Measurements from ENCODE around the gene CCDC180.
"Not testable (repeated sequence)": the region's sequence is repeated elsewhere in the genome, so short reads cannot be mapped to it uniquely, and the experiment has no call there.

CCDC180 gene

DNA sequence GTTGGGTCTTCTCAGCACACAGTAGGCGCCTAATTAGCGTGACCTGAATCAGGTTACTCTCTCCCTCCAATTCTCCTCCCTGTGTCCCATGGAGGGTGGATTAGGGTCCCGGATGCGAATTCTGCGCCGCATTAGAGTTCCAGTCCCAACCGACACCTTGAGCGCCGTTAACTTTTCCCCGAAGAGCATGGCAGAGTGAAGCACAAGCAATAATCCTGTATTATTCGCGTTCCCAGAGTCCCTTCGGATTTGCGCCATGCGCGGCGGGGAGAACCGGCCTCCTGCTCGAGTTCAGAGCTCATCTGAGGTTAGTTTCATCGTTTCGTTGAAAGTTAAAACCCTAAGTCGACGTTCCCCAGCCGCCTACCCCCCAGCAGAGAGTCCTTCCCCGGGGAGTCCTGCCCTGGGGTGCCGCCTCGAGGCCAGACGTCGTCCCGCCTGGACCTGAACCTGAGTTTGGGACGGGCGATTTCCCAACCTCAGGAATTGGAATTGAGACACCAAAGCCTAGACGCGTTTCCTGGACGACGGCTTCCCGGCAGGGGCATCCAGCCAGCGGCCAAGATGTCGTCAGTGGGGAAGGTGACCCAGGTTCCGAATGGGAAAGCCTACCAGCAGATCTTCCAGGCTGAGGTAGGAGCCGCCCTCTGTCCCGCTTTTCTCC, at the start of gene CCDC180:
CCDC180 (plus strand) TSS at position 160 of the 664 bp plus-strand sequence; CDS start at position 565, 405 bp downstream.
- H3K27ac ChIP-seq (ENCODE audit: low read depth, low read length) = no peak within 1 kb of the TSS

DNA sequence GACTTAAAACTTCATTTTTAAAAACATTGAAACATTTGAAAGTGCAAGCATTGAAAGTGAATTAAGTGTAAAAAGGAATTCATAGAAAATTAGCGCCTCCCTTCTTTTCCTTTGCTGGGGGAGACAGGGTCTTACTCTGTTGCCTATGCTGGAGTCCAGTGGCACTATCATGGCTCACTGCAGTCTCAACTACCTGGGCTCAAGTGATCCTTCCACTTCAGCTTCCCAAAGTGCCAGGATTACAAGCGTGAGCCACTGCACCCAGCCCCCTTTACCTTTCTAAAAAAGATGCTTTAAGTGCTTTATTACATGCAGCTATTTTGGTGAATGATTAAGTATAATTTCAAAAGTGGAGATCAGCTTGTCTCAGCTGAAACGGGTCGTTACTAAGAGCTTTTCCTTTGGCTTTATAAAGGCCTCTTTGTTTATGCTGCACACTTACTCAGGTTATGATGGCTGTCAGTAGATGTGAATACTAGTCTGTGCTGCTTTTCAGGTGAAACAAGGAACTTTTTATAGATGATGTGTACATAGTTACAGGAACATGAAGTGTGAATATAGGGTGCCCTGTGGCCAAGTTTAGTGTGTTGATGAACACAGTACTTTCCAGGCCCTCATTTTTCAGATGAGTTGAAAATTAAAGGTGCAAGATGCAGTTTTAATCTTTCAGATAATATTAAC, 47.5 kb upstream of the CCDC180 start:
- H3K4me3 ChIP-seq (ENCODE audit: low read depth in 1 of 5, low read length in 5 of 5); H3K9me3 ChIP-seq (ENCODE audit: control insufficient read depth in 5 of 5, low read length in 5 of 5); H3K27me3 ChIP-seq (ENCODE audit: control insufficient read depth in 5 of 5, insufficient read depth in 4 of 5, low read length in 5 of 5); H3K27ac ChIP-seq (ENCODE audit: low read depth, low read length); H3K4me1 ChIP-seq (ENCODE audit: control insufficient read depth in 5 of 5, insufficient read depth in 5 of 5, low read length in 5 of 5); H3K36me3 ChIP-seq (ENCODE audit: control insufficient read depth in 5 of 5, insufficient read depth in 5 of 5, low read length in 5 of 5); H3K9ac ChIP-seq (ENCODE audit: low read length in 5 of 5): not testable (repeated sequence)

More for the DNA sequence above, at the start of gene CCDC180:
- peaks cover 0 to 31% (median 22%) of the 10 kb centered on the region in 5 donors for H3K36me3 ChIP-seq (ENCODE audit: control insufficient read depth in 5 of 5, insufficient read depth in 5 of 5, low read length in 5 of 5)
- peak within 1 kb of the TSS in 2 of 5 donors; percentile 50 to 56 for H3K9ac ChIP-seq (ENCODE audit: low read length in 5 of 5)
- no peaks in the 10 kb centered on the region for H3K27me3 ChIP-seq (ENCODE audit: control insufficient read depth in 5 of 5, insufficient read depth in 4 of 5, low read length in 5 of 5)
- H3K9me3 ChIP-seq (ENCODE audit: control insufficient read depth in 5 of 5, low read length in 5 of 5) = peaks cover 0 to 3% (median 0%) of the 10 kb centered on the region in 5 donors
- peak within 1 kb of the TSS; percentile 19 to 66 (median 53) for H3K4me3 ChIP-seq (ENCODE audit: low read depth in 1 of 5, low read length in 5 of 5)
- H3K4me1 ChIP-seq (ENCODE audit: control insufficient read depth in 5 of 5, insufficient read depth in 5 of 5, low read length in 5 of 5) = peaks cover 0 to 16% (median 12%) of the 10 kb centered on the region in 5 donors

DNA sequence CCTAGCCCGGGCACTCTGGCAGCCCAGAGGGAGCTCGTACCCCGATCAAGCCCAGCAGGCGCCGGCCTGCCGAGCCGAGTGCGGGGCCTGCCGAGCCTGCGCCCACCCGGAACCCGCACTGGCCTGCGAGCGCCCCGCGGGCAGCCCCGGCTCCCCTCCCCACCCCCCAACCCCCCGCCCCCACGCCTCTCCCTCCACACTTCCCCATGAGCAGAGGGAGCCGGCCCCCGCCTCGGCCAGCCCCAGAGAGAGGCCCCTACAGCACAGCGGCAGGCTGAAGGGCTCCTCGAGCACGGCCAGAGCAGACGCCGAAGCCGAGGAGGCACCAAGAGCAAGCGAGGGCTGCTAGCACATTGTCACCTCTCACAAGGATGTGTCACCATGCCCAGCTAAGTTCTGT, 36.2 kb upstream of the CCDC180 start:
- H3K4me3 ChIP-seq (ENCODE audit: low read depth in 1 of 5, low read length in 5 of 5) = no peak overlapping the region
- H3K9ac ChIP-seq (ENCODE audit: low read length in 5 of 5) = no peak overlapping the region
- no peak overlapping the region for H3K27ac ChIP-seq (ENCODE audit: low read depth, low read length)
- H3K9me3 ChIP-seq (ENCODE audit: control insufficient read depth in 5 of 5, low read length in 5 of 5) = no peaks in the 10 kb centered on the region
- H3K36me3 ChIP-seq (ENCODE audit: control insufficient read depth in 5 of 5, insufficient read depth in 5 of 5, low read length in 5 of 5) = no peaks in the 10 kb centered on the region
- H3K27me3 ChIP-seq (ENCODE audit: control insufficient read depth in 5 of 5, insufficient read depth in 4 of 5, low read length in 5 of 5) = no peaks in the 10 kb centered on the region
- H3K4me1 ChIP-seq (ENCODE audit: control insufficient read depth in 5 of 5, insufficient read depth in 5 of 5, low read length in 5 of 5) = no peaks in the 10 kb centered on the region

DNA sequence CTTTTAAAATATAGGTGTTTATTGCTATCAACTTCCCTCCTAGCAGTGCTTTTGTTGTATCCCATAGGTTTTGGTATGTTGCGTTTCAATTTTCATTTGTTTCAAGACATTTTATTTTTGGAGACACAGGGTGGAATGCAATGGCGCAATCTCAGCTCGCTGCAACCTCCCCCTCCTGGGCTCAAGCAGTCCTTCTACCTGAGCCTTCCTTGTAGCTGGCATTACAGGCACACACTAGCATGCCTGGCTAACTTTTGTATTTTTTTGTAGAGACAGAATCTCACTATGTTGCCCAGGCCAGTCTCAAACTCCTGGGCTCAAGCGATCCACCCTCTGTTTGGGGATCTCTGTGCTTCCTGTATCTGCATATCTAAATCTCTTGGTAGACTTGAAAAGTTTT, 35.4 kb upstream of the CCDC180 start:
- Histone ChIP-seq H3K4me1 (ENCODE audit: control insufficient read depth in 5 of 5, insufficient read depth in 5 of 5, low read length in 5 of 5) (no peaks in the 10 kb centered on the region), H3K27ac (ENCODE audit: low read depth, low read length) (no peak overlapping the region), H3K9ac (ENCODE audit: low read length in 5 of 5) (no peak overlapping the region), H3K9me3 (ENCODE audit: control insufficient read depth in 5 of 5, low read length in 5 of 5) (no peaks in the 10 kb centered on the region), H3K4me3 (ENCODE audit: low read depth in 1 of 5, low read length in 5 of 5) (no peak overlapping the region), H3K27me3 (ENCODE audit: control insufficient read depth in 5 of 5, insufficient read depth in 4 of 5, low read length in 5 of 5) (no peaks in the 10 kb centered on the region), H3K36me3 (ENCODE audit: control insufficient read depth in 5 of 5, insufficient read depth in 5 of 5, low read length in 5 of 5) (peaks cover 0 to 4% (median 0%) of the 10 kb centered on the region in 5 donors)

DNA sequence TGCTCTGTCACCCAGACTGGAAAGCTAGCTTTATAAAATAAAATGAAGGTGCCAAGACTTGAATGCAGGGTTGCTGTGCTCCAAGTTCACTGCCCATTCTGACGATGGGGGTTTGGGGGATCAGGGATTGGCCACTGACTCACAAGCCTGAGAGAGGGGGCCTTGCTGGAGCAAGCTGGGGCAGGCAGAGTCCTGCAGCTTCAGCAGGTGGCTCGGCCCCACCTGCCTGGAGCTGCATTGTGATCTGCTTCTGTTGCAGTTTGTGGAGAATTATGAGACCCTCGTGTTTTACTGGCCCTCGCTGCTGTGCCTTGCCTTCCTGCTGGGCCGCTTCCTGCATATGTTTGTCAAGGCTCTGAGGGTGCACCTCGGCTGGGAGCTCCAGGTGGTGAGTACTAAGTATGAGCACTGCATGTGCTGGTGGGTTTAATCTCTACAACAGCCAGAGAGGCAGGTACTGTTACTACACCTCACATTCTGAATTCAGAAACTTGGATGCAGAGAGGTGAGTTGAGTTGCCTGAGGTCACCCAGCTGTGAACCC, 31.1 kb upstream of the CCDC180 start:
- Histone ChIP-seq H3K4me1 (ENCODE audit: control insufficient read depth in 5 of 5, insufficient read depth in 5 of 5, low read length in 5 of 5) (no peaks in the 10 kb centered on the region), H3K9me3 (ENCODE audit: control insufficient read depth in 5 of 5, low read length in 5 of 5) (no peaks in the 10 kb centered on the region), H3K9ac (ENCODE audit: low read length in 5 of 5) (no peak overlapping the region), H3K27ac (ENCODE audit: low read depth, low read length) (no peak overlapping the region), H3K36me3 (ENCODE audit: control insufficient read depth in 5 of 5, insufficient read depth in 5 of 5, low read length in 5 of 5) (peaks cover 20 to 42% (median 35%) of the 10 kb centered on the region in 5 donors), H3K4me3 (ENCODE audit: low read depth in 1 of 5, low read length in 5 of 5) (no peak overlapping the region), H3K27me3 (ENCODE audit: control insufficient read depth in 5 of 5, insufficient read depth in 4 of 5, low read length in 5 of 5) (no peaks in the 10 kb centered on the region)

DNA sequence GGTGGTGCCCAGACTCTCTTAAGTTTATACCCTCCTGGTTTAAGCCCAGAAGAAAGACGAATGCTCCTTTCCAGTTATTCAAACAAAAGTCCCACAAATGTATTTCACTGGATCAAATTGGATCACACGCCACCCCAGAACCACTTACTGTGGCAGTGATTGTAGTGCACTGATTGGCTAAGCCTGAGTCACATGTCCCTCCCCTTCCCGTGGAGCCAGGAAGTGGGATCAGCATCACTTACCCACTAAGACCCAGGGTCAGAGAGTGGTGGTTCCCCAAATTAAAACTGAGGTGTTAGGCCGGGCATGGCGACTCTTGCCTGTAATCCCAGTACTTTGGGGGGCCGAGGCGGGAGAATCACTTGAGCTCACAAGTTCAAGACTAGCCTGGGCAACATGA, 29.5 kb upstream of the CCDC180 start:
- Histone ChIP-seq H3K9ac (ENCODE audit: low read length in 5 of 5) (no peak overlapping the region), H3K4me3 (ENCODE audit: low read depth in 1 of 5, low read length in 5 of 5) (no peak overlapping the region), H3K36me3 (ENCODE audit: control insufficient read depth in 5 of 5, insufficient read depth in 5 of 5, low read length in 5 of 5) (peaks cover 30 to 57% (median 41%) of the 10 kb centered on the region in 5 donors), H3K4me1 (ENCODE audit: control insufficient read depth in 5 of 5, insufficient read depth in 5 of 5, low read length in 5 of 5) (no peaks in the 10 kb centered on the region), H3K27me3 (ENCODE audit: control insufficient read depth in 5 of 5, insufficient read depth in 4 of 5, low read length in 5 of 5) (no peaks in the 10 kb centered on the region), H3K27ac (ENCODE audit: low read depth, low read length) (no peak overlapping the region), H3K9me3 (ENCODE audit: control insufficient read depth in 5 of 5, low read length in 5 of 5) (no peaks in the 10 kb centered on the region)

DNA sequence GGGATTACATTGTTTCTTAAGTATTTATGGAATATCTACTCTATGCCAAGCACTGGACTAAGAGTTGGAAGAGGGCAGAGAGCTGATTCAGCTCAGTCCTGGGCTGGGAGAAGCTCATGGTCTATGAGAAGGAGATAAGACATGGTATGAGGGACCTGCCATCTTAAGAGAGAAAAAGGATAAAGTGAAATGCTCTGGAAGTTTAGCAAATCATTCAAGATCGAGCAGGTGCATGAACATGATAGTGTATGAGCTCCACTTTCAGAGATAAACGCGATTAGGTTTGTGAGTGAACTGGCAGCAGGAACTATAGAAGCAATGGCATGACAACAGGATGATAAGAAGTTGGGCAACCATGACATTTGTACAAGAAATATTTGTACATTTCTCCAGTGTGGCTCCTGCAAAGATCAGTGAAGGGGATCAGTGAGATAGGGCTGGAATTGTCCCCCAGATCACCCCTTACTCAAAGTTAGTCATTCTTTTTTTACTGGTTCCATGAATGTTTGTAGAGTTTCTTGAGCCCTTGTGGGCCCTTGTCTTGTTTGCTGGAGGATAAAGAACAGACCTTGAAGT, 26.6 kb upstream of the CCDC180 start:
- H3K27me3 ChIP-seq (ENCODE audit: control insufficient read depth in 5 of 5, insufficient read depth in 4 of 5, low read length in 5 of 5) = no peaks in the 10 kb centered on the region
- H3K4me1 ChIP-seq (ENCODE audit: control insufficient read depth in 5 of 5, insufficient read depth in 5 of 5, low read length in 5 of 5) = no peaks in the 10 kb centered on the region
- no peak overlapping the region for H3K4me3 ChIP-seq (ENCODE audit: low read depth in 1 of 5, low read length in 5 of 5)
- H3K27ac ChIP-seq (ENCODE audit: low read depth, low read length) = no peak overlapping the region
- no peak overlapping the region for H3K9ac ChIP-seq (ENCODE audit: low read length in 5 of 5)
- H3K36me3 ChIP-seq (ENCODE audit: control insufficient read depth in 5 of 5, insufficient read depth in 5 of 5, low read length in 5 of 5) = peaks cover 47 to 67% (median 56%) of the 10 kb centered on the region in 5 donors
- H3K9me3 ChIP-seq (ENCODE audit: control insufficient read depth in 5 of 5, low read length in 5 of 5) = peaks cover 0 to 4% (median 0%) of the 10 kb centered on the region in 5 donors

DNA sequence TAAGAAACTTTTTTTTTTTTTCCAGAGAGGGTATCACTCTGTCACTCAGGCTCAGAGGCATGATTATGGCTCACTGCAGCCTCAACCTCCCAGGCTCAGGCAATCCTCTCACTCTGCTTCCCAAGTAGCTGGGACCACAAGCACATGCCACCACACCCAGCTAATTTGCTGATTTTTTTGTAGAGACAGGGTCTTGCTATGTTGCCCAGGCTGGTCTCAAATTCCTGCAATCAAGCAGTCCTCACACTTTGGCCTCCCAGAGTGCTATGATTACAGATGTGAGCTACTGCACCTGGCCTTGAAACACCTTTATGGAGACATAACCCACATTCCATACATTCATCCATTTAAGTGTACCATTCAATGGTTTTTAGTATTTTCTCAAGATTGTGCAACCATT, 23.7 kb upstream of the CCDC180 start:
- H3K27me3 ChIP-seq (ENCODE audit: control insufficient read depth in 5 of 5, insufficient read depth in 4 of 5, low read length in 5 of 5) = no peaks in the 10 kb centered on the region
- H3K36me3 ChIP-seq (ENCODE audit: control insufficient read depth in 5 of 5, insufficient read depth in 5 of 5, low read length in 5 of 5) = peaks cover 41 to 67% (median 64%) of the 10 kb centered on the region in 5 donors
- no peak overlapping the region for H3K4me3 ChIP-seq (ENCODE audit: low read depth in 1 of 5, low read length in 5 of 5)
- H3K4me1 ChIP-seq (ENCODE audit: control insufficient read depth in 5 of 5, insufficient read depth in 5 of 5, low read length in 5 of 5) = no peaks in the 10 kb centered on the region
- no peak overlapping the region for H3K9ac ChIP-seq (ENCODE audit: low read length in 5 of 5)
- no peak overlapping the region for H3K27ac ChIP-seq (ENCODE audit: low read depth, low read length)
- H3K9me3 ChIP-seq (ENCODE audit: control insufficient read depth in 5 of 5, low read length in 5 of 5) = peaks cover 0 to 5% (median 2%) of the 10 kb centered on the region in 5 donors

DNA sequence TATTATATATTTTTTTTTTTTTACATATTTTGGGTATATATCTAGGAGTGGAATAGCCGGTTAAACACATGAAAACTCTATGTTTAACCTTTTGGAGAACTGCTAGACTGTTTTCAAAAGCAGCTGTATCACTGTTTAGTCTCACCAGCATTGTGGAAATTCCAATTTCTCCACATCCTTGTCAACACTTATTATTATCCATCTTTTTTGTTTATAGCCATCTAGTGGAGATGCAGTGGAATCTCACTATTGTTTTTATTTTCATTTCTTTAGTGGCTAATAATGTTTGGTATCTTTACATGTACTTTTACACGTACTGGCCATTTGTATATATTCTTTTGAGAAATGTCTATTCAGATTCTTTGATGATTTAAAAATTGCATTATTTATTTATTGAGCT, 22.7 kb upstream of the CCDC180 start:
- H3K9me3 ChIP-seq (ENCODE audit: control insufficient read depth in 5 of 5, low read length in 5 of 5) = peaks cover 0 to 5% (median 2%) of the 10 kb centered on the region in 5 donors
- no peaks in the 10 kb centered on the region for H3K4me1 ChIP-seq (ENCODE audit: control insufficient read depth in 5 of 5, insufficient read depth in 5 of 5, low read length in 5 of 5)
- H3K9ac ChIP-seq (ENCODE audit: low read length in 5 of 5) = no peak overlapping the region
- no peak overlapping the region for H3K4me3 ChIP-seq (ENCODE audit: low read depth in 1 of 5, low read length in 5 of 5)
- H3K27ac ChIP-seq (ENCODE audit: low read depth, low read length) = no peak overlapping the region
- H3K36me3 ChIP-seq (ENCODE audit: control insufficient read depth in 5 of 5, insufficient read depth in 5 of 5, low read length in 5 of 5) = peaks cover 43 to 66% (median 62%) of the 10 kb centered on the region in 5 donors
- no peaks in the 10 kb centered on the region for H3K27me3 ChIP-seq (ENCODE audit: control insufficient read depth in 5 of 5, insufficient read depth in 4 of 5, low read length in 5 of 5)

DNA sequence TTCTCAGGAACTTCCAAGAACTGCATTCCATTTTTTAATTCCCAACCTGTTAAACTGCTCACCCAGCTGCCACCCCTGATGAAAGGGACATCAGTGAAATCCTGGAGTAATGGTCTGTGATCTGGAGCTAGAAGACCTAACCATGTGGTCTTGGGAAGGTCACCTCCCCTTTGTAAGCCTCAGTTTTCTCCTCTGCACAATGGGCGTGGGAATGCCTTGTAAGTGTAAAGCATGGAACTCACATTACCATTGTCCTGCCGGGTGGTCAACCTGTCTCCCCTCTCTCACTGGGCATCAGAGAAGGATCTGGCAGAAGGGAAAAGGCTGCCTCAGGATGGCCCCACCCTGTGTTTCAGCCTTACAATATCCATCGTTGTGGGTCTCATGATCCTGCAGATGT, 15.3 kb upstream of the CCDC180 start:
- H3K27me3 ChIP-seq (ENCODE audit: control insufficient read depth in 5 of 5, insufficient read depth in 4 of 5, low read length in 5 of 5) = no peaks in the 10 kb centered on the region
- peaks cover 0 to under 1% (median 0%) of the 10 kb centered on the region in 5 donors for H3K9me3 ChIP-seq (ENCODE audit: control insufficient read depth in 5 of 5, low read length in 5 of 5)
- no peak overlapping the region for H3K9ac ChIP-seq (ENCODE audit: low read length in 5 of 5)
- peaks cover 6 to 29% (median 20%) of the 10 kb centered on the region in 5 donors for H3K4me1 ChIP-seq (ENCODE audit: control insufficient read depth in 5 of 5, insufficient read depth in 5 of 5, low read length in 5 of 5)
- H3K4me3 ChIP-seq (ENCODE audit: low read depth in 1 of 5, low read length in 5 of 5) = no peak overlapping the region
- peaks cover 13 to 58% (median 42%) of the 10 kb centered on the region in 5 donors for H3K36me3 ChIP-seq (ENCODE audit: control insufficient read depth in 5 of 5, insufficient read depth in 5 of 5, low read length in 5 of 5)
- H3K27ac ChIP-seq (ENCODE audit: low read depth, low read length) = no peak overlapping the region

Data from subcutaneous abdominal adipose tissue (tissue), 5 donors.